HFFc6 (cell line): Measurements from ENCODE around the gene SLC35A4. TPM values are rescaled to one million over a fixed set of nuclear protein-coding genes. Genes with fewer than 3 reads are reported as not detected.
"Not testable (repeated sequence)": the region's sequence is repeated elsewhere in the genome, so short reads cannot be mapped to it uniquely, and the experiment has no call there.

Experiments used
- DNase-seq: peaks from one replicate; pipeline ENCODE4 v3.0.0-alpha.2; 2018
- H3K27ac Mint-ChIP-seq: 2 replicates; pipeline ENCODE4 v1.8.0; 2020; ENCODE audit warnings: mild to moderate bottlenecking, mixed read lengths
- H3K27me3 Mint-ChIP-seq: 2 replicates; pipeline ENCODE4 v1.8.0; 2021; ENCODE audit warnings: mild to moderate bottlenecking, moderate library complexity, mixed read lengths; ENCODE audit not compliant: insufficient read depth
- H3K36me3 Mint-ChIP-seq: 2 replicates; pipeline ENCODE4 v1.8.0; 2021; ENCODE audit warnings: low read depth, mixed read lengths
- H3K4me1 Mint-ChIP-seq: 2 replicates; pipeline ENCODE4 v1.8.0; 2020; ENCODE audit warnings: low read depth, mixed read lengths
- H3K4me3 Mint-ChIP-seq: 2 replicates; pipeline ENCODE4 v1.8.0; 2020; ENCODE audit warnings: mild to moderate bottlenecking, moderate library complexity, mixed read lengths
- H3K9me3 Mint-ChIP-seq: 2 replicates; pipeline ENCODE4 v1.8.0; 2020; ENCODE audit warnings: mild to moderate bottlenecking, mixed read lengths
- total RNA-seq, 6 experiments: library from RNA; stranded (reverse); fragmentation: NEBNext Ultra II Directional; extraction: Animal tissue kit (Norgen Biotek cat#: 25700); gene quantifications; 2 replicates in 1 of 6; 3 replicates in 5 of 6; pipeline ENCODE4 v1.2.3, GENCODE V29; 2021
- TF ChIP-seq, protein P1 (sequence below): fragments of 200-600 bp; sonication (generic); IDR thresholded peaks from 2 replicates; pipeline ENCODE4 v1.5.0; 2021; ENCODE audit warnings: antibody characterized with exemption, mild to moderate bottlenecking

Gene SLC35A4
- total RNA-seq, 6 experiments from 2014 or later: 64.1 to 72.8 (median 71.2) TPM

- Mint-ChIP-seq H3K36me3 (no peaks in the 10 kb centered on the region), H3K27me3 (peaks cover 2% of the 10 kb centered on the region), H3K4me1 (peaks cover 19% of the 10 kb centered on the region), H3K27ac (no peak overlapping the region), H3K9me3 (no peaks in the 10 kb centered on the region), H3K4me3 (no peak overlapping the region)
- TF ChIP-seq, protein P1, sequence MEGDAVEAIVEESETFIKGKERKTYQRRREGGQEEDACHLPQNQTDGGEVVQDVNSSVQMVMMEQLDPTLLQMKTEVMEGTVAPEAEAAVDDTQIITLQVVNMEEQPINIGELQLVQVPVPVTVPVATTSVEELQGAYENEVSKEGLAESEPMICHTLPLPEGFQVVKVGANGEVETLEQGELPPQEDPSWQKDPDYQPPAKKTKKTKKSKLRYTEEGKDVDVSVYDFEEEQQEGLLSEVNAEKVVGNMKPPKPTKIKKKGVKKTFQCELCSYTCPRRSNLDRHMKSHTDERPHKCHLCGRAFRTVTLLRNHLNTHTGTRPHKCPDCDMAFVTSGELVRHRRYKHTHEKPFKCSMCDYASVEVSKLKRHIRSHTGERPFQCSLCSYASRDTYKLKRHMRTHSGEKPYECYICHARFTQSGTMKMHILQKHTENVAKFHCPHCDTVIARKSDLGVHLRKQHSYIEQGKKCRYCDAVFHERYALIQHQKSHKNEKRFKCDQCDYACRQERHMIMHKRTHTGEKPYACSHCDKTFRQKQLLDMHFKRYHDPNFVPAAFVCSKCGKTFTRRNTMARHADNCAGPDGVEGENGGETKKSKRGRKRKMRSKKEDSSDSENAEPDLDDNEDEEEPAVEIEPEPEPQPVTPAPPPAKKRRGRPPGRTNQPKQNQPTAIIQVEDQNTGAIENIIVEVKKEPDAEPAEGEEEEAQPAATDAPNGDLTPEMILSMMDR: no peak
- DNase-seq: no peak
Measured at GRCh38 chr5:140598836-140599235, 34.2 kb downstream of the SLC35A4 start.

DNA sequence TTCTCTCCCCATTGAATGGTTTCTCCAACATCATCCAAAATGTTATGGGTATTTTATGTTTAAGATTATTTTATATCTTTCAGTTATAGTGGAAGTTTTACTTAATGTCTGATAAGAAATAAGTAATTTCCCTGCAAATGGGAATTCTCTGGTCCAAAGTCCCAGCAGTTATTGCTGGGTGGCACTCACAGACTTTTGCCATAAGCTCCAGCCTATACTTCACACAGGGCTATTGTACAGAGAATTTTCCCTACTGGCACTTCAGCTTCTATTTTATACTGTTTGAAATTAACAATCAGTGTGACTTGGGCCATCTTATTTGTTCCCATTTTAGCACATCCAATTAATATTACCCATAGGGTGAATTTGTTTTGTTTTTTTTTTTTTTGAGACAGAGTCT, 35.5 kb downstream of the SLC35A4 start:
- H3K27me3 Mint-ChIP-seq: peaks cover 2% of the 10 kb centered on the region
- no peak overlapping the region for H3K4me3 Mint-ChIP-seq
- no peak for DNase-seq
- no peaks in the 10 kb centered on the region for H3K9me3 Mint-ChIP-seq
- H3K4me1 Mint-ChIP-seq: peaks cover 19% of the 10 kb centered on the region
- H3K27ac Mint-ChIP-seq: no peak overlapping the region
- no peaks in the 10 kb centered on the region for H3K36me3 Mint-ChIP-seq
- TF ChIP-seq, protein P1: no peak

GRCh38 chr5:140602147-140602546, 37.5 kb downstream of the SLC35A4 start:
- no peaks in the 10 kb centered on the region for H3K36me3 Mint-ChIP-seq
- no peak for DNase-seq
- TF ChIP-seq, protein P1: no peak
- peaks cover 4% of the 10 kb centered on the region for H3K27me3 Mint-ChIP-seq
- peaks cover 19% of the 10 kb centered on the region for H3K4me1 Mint-ChIP-seq
- no peak overlapping the region for H3K27ac Mint-ChIP-seq
- H3K4me3 Mint-ChIP-seq: no peak overlapping the region
- H3K9me3 Mint-ChIP-seq: no peaks in the 10 kb centered on the region

DNA sequence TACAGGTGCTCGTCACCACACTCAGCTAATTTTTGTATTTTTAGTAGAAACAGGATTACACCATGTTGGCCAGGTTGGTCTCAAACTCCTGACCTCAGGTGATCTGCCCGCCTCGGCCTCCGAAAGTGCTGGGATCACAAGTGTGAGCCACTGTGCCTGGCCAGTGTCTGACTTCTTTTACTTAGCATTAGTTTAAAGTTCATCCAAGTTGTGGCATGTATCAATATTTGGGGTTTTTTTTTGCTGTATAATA, 38.7 kb downstream of the SLC35A4 start:
- not testable (repeated sequence) for H3K9me3 Mint-ChIP-seq, H3K36me3 Mint-ChIP-seq, DNase-seq, H3K4me3 Mint-ChIP-seq, H3K27ac Mint-ChIP-seq, H3K27me3 Mint-ChIP-seq
- H3K4me1 Mint-ChIP-seq: peaks cover 19% of the 10 kb centered on the region

GRCh38 chr5:140603734-140604133, 39.1 kb downstream of the SLC35A4 start:
- Mint-ChIP-seq H3K4me1 (peaks cover 19% of the 10 kb centered on the region), H3K9me3 (no peaks in the 10 kb centered on the region), H3K36me3 (no peaks in the 10 kb centered on the region), H3K27ac (no peak overlapping the region), H3K27me3 (peaks cover 4% of the 10 kb centered on the region), H3K4me3 (no peak overlapping the region)
- TF ChIP-seq, protein P1: no peak
- no peak for DNase-seq

DNA sequence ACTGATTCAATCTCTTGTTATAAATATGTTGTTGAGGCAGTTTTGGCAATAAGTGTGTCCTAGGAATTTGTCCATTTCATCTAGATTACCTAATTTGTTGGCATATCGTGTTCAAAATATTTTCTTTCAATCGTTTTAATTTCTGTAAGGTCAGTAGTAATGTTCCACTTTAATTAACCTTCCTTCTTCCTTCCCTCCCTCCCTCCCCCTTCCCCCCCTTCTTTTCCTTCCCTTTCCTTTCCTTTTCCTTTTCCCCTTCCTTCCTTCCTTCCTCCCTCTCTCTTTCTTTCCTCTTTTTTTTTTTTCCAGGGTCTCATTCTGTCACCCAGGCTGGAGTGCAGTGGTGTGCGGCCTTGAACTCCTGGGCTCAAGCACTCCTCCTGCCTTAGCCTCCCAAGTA, 41.3 kb downstream of the SLC35A4 start:
- peaks cover 15% of the 10 kb centered on the region for H3K27me3 Mint-ChIP-seq
- H3K4me1 Mint-ChIP-seq: peaks cover 19% of the 10 kb centered on the region
- no peaks in the 10 kb centered on the region for H3K9me3 Mint-ChIP-seq
- H3K36me3 Mint-ChIP-seq: no peaks in the 10 kb centered on the region
- no peak overlapping the region for H3K4me3 Mint-ChIP-seq
- TF ChIP-seq, protein P1: no peak
- no peak overlapping the region for H3K27ac Mint-ChIP-seq
- DNase-seq: no peak
